ENCODE measurements around the gene CXorf38. TPM values are rescaled to one million over a fixed set of nuclear protein-coding genes. Genes with fewer than 3 reads are reported as not detected.

CXorf38 gene
- total and polyA plus RNA-seq, 9 of the 15 experiments (the other 6 are each of a cell fraction or from before 2014, with no cell fraction given): 1.2 to 12.8 (median 8.4) TPM

GRCh38 chrX:40637687-40638086, 9.7 kb downstream of the CXorf38 start:
- TF ChIP-seq, protein P1, sequence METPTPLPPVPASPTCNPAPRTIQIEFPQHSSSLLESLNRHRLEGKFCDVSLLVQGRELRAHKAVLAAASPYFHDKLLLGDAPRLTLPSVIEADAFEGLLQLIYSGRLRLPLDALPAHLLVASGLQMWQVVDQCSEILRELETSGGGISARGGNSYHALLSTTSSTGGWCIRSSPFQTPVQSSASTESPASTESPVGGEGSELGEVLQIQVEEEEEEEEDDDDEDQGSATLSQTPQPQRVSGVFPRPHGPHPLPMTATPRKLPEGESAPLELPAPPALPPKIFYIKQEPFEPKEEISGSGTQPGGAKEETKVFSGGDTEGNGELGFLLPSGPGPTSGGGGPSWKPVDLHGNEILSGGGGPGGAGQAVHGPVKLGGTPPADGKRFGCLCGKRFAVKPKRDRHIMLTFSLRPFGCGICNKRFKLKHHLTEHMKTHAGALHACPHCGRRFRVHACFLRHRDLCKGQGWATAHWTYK (CRISPR knock-in tag; IDR thresholded peaks at IDR 0.05): no peak
- no peak for TF ChIP-seq SRSF3 (IDR thresholded peaks at IDR 0.05; ENCODE audit: insufficient read depth, low read length)
- TF ChIP-seq E2F6 (IDR thresholded peaks at IDR 0.05; ENCODE audit: borderline replicate concordance in 1 of 2, extremely low read depth in 1 of 2, insufficient read depth in 1 of 2, insufficient read length in 1 of 2, low read depth in 1 of 2, low read length in 1 of 2, poor library complexity in 1 of 2, severe bottlenecking in 1 of 2): no peak
- TF ChIP-seq, protein P2, sequence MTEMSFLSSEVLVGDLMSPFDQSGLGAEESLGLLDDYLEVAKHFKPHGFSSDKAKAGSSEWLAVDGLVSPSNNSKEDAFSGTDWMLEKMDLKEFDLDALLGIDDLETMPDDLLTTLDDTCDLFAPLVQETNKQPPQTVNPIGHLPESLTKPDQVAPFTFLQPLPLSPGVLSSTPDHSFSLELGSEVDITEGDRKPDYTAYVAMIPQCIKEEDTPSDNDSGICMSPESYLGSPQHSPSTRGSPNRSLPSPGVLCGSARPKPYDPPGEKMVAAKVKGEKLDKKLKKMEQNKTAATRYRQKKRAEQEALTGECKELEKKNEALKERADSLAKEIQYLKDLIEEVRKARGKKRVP (CRISPR knock-in tag; IDR thresholded peaks at IDR 0.05): no peak
- TF ChIP-seq ZNF133 (CRISPR knock-in tag; IDR thresholded peaks at IDR 0.05): no peak
- no peak for TF ChIP-seq PHF8 (IDR thresholded peaks at IDR 0.05; ENCODE audit: borderline replicate concordance, low read length)
- TF ChIP-seq, protein P3, sequence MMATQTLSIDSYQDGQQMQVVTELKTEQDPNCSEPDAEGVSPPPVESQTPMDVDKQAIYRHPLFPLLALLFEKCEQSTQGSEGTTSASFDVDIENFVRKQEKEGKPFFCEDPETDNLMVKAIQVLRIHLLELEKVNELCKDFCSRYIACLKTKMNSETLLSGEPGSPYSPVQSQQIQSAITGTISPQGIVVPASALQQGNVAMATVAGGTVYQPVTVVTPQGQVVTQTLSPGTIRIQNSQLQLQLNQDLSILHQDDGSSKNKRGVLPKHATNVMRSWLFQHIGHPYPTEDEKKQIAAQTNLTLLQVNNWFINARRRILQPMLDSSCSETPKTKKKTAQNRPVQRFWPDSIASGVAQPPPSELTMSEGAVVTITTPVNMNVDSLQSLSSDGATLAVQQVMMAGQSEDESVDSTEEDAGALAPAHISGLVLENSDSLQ (IDR thresholded peaks at IDR 0.05): no peak
- no peak for TF ChIP-seq XRCC3 (IDR thresholded peaks at IDR 0.05)
- no peak for TF ChIP-seq MAFK (IDR thresholded peaks at IDR 0.05; ENCODE audit: low read length)
- H2AFZ ChIP-seq (ENCODE audit: low read depth, low read length): no peak overlapping the region
- POLR2A ChIA-PET: no interaction called here
- no peak overlapping the region for H3K9ac ChIP-seq (ENCODE audit: insufficient read depth in 1 of 2, low read depth in 2 of 2, low read length in 2 of 2)
- H3K9me1 ChIP-seq (ENCODE audit: control insufficient read depth, insufficient read depth, low read length): no peaks in the 10 kb centered on the region
- ATAC-seq: no peak
- in situ Hi-C loops (cut with MboI): no loop called here
- H3K4me1 ChIP-seq (replicated peaks in 1 of 2; ENCODE audit: control insufficient read depth in 2 of 2, insufficient read depth in 2 of 2, low read length in 2 of 2): no peaks in the 10 kb centered on the region
- CTCF ChIA-PET (ENCODE audit: low intra/inter-chr PET ratio): no interaction called here
- H3K27ac ChIP-seq (ENCODE audit: extremely low read depth, low read depth, low read length): no peak overlapping the region
- no peak for DNase-seq (ENCODE audit: extremely low read depth in 1 of 4, low spot score in 3 of 4)
- WGBS (ENCODE audit: insufficient coverage, low coverage, missing lambda C conversion rate): 95% methylated on average over 3 of the region's 3 CpGs
- no peak for FAIRE-seq
- no peaks in the 10 kb centered on the region for H3K9me3 ChIP-seq (replicated peaks; ENCODE audit: control insufficient read depth, insufficient read depth, low read depth, low read length)
- H3K4me2 ChIP-seq (ENCODE audit: insufficient read depth, low read length): no peak overlapping the region
- BruUV-seq (replicated peaks): no TSS peak
- intact Hi-C loops (cut with micrococcal nuclease): no loop called here
- peaks cover 67% of the 10 kb centered on the region; the same call in 2 of the 3 replicates for H3K36me3 ChIP-seq (ENCODE audit: control insufficient read depth, insufficient read depth, low read length)
- peaks cover 4% of the 10 kb centered on the region; the same call in 1 of the 3 replicates for H3K79me2 ChIP-seq (ENCODE audit: control insufficient read depth, insufficient read depth, low read length)
- no peak overlapping the region for H3K4me3 ChIP-seq
- no peaks in the 10 kb centered on the region for H4K20me1 ChIP-seq (replicated peaks; ENCODE audit: control insufficient read depth, insufficient read depth, low read length)
- H3K27me3 ChIP-seq (ENCODE audit: control insufficient read depth in 2 of 2, insufficient read depth in 2 of 2, low read length in 2 of 2): no peaks in the 10 kb centered on the region

All from K562 (cell line).